NCI-H2171 treated with DMSO at 0.1 percent for 48 hours (cell line): ENCODE measurements around the gene ADAMTS6.

ENCODE experiments used
- DNase-seq: peaks from one replicate; lab custom pipeline; 2025; lab: John Stamatoyannopoulos, UW

ADAMTS6 gene

DNA sequence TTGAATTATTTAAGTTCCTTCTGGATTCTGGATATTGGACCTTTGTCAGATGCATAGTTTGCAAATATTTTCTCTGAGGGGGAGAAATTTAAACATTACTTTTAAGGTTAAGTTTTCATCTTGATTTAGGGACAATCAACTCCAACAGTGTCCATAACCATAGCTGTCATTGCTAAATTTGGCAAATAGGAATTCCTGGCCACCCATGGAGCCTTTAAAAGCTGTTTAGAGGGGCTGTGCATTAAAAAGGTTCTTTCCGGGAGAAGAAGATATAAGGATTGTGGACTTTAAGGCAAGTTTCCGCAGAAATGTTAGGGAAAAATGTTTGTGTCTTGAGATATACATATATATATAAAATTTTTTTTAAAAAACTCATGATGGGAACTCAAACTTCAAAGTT is 339.7 kb downstream of the ADAMTS6 start:
- DNase-seq, result no peak

DNA sequence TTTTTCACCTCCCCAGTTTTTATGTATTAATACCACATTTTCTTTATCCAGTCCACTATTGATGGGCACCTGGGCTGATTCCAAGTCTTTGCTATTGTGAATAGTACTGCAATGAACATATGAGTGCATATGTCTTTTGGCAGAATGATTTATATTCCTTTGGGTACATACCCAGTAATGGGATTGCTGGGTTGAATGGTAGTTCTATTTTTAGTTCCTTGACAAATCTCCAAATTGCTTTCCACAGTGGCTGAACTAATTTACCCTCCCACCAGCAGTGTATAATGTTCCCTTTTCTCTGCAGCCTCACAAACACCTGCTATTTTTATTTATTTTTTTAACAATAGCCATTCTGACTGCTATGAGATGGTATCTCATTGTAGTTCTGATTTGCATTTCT is 340.2 kb downstream of the ADAMTS6 start:
- DNase-seq, result peak; percentile 28

DNA sequence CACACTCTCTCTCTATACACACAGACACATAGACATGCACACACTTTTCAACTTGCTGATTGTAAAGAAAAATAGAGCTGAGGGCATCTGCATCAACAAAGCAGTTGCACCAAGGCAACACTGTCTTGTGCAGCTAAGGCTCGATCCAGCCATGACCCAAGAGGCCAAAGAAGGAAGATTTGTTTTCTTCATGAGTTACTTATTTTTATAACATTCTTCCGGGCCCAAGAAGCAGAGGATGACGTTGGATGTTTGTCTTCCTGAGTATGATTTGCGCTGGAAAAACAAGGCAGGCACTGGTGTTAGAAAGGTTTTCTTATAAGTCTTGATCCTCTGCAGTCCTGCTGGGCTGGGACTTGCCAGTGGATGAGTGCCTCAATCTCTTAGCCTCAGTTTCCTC is 344.1 kb downstream of the ADAMTS6 start:
- DNase-seq, result no peak

DNA sequence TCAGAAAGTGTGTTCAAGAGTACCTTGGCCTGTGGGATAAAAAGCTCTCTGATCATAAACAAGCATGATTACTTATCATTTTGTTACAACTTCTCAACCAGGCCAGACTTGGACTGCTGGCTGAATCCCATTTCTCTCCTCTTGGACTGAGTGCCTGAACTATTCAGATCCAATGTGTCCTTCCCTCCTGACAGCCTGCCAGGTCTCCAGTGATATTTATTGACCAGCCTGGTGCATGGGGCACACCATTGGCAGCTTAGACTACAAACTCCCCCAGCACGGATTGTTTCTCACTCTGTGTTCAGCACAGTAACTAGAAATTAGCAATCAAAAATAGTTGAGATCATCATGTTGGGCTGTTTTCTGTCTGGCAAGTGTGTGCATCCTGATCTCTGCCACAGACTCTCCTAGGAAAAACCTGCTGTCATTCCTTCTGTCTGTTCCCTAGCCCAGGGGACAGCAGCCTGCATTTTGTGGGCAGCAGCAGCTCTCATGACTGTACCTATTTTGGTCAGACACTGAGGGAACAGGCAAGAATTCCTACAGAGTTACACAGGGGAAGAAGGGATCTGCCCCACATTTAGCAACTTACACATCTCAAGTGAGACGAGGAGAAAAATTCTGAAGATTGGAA is 348.1 kb downstream of the ADAMTS6 start:
- DNase-seq, result no peak

DNA sequence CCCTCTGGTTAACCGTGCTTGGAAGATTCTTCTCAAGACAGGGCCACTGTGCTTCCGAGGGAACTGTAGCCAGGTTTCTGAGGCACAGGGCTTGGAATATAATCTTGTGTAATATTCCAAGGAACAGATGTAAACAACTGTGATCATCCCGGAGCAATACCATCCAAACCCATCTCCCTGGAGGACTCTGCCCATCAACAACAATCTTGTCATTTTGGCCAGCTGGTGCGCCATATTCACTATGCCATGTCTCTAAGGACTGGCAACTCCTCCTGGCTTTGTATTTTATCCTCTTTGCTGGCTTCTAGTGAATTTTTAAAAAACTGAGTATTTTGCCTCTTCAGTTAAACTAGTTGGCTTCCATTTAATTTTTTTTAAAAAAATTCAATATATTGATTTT is 349.3 kb downstream of the ADAMTS6 start:
- no peak for DNase-seq

DNA sequence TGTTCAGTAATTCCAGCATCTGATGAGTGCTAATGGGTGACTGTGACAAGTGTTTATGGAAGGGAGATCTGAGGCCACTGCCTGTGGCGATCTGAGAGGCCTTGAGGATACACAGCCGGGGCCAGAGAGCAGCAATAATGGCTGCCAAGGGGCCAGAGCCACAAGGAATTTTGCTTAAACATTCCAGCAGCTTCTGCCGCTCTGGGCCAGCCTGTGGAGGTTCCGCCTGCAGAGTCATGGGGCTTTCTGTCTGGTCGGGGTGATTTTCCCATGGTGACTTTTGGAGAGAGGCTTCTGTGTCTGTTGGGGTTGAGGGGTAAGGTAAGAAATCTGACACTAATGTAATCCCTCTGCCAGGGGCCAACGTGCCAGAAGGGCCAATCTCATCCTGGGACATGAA is 353.5 kb downstream of the ADAMTS6 start:
- no peak for DNase-seq

DNA sequence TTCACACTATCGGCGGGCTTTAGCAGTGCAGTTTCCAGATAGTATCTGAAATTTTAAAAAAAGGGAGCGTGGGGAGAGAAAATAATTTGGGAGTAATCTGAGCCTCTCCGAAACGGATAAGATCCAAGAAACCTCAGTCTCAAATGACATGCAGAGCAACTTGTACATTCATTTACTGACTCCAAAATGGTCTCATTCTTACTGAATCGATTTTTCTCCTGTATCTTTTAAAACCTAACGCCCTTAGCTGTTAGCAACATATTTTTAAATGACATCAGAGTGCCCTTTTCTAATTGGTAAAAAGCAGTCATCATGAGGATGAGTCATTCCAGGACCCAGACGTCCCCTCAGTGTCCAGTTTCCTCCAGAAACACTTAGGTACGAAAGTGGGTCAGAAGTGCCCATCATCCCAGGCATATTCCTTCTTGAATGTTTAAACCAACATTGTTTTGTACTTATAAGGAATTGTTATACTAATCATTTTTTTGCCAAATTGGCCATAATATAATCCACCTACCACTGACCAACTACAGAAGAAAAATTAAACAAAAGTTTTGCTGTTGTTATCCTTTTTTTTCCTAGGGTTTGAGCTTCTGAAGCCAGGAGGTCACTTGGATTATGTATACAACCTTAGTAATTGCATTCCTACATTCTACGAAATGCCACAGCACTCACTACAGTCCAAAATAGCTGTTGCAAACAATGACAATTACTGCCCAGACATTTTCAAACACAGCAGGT is 354.4 kb downstream of the ADAMTS6 start:
- no peak for DNase-seq

DNA sequence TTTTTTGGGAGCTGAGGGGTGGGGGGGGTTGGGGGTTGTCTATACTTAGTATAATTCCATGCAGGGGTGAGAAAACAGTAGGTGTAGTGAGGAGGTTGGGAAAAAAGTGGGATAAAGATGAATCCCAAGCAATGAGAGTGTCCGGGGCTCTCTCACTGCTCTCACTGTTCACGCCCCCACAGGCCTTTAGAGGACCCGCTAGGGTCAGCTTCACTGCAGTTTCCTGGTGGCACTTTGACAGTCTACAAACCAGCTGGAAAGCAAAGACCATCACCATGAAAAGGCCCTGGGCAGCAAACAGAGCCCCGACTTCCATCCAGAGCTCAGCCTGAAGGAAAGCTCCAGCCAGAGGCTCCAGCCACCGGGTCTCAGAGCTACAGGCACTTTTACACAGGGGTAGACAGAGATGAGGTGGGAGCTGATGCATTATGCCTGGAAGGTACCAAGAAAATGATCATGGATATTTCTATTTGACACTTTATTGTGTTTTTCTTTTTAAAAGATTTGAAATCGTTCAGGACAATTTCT is 355.1 kb downstream of the ADAMTS6 start:
- DNase-seq, result no peak

DNA sequence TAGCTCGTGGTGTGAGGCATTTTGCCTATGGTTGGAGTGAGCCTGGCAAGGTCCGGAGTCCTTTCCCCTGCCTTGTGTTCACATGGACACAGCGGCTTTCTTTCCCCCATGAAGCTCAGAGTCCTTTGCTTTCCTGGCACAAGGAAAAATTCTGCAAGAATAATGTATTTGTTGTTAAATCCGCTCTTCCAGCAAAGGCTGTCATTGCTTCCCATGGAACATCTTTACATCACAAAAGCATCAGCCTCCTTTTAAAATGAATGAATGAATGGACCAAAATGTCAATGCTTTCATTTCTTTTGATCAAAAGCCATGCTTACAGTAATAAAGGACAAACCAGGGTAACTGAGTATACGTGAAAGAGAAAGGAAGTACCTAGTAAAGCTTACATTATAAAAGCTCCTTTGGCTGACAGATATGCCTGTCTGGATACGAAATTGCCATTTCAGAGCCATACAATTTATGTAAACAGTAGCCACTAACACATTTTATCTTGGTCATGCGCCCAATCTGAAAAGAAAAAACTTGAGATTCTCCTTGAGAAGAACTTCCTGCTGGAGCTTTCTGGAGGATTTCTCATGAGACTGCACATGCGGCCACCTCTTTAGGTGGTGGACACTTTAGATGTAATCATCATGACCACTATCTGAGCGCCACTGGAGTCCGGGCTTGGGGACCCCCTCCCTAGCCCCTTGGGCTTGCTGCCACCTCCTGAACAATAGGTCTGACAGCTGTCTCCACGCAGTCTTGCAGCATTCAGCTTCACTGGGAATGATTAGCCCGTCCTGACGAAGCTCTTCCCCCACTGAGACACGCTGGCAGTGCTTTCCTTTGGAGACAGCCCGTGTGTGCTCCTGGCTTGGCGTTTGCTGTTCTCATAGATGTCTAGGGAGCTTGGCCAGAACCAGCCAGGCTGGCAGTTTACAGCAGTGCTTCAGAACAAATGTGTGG is 355.9 kb downstream of the ADAMTS6 start:
- no peak for DNase-seq

DNA sequence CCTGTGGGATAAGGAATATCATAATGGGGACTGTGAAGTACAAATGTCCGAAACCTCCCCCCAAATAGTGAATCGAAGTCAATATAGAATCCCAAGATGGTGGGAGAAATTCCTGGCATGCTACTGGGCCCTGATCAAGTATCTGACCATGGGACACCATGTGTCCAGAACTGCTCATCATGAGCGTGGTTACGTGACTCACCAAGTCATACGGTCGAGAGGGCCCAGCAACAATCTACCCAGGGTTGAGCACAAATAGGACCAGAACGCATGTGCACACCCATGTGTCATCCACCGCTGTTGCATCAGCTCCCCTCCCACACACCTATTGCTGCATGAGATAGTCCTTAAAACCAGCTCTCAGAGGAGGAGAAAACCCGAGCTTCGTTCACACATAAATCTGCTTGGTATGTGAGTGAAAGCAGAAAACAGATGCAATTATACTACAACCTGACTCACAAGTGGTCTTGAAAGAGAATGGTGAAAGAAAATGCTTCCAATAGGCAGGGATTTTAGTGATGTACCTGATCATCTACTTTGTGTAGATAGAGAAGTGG is 359.8 kb downstream of the ADAMTS6 start:
- no peak for DNase-seq

DNA sequence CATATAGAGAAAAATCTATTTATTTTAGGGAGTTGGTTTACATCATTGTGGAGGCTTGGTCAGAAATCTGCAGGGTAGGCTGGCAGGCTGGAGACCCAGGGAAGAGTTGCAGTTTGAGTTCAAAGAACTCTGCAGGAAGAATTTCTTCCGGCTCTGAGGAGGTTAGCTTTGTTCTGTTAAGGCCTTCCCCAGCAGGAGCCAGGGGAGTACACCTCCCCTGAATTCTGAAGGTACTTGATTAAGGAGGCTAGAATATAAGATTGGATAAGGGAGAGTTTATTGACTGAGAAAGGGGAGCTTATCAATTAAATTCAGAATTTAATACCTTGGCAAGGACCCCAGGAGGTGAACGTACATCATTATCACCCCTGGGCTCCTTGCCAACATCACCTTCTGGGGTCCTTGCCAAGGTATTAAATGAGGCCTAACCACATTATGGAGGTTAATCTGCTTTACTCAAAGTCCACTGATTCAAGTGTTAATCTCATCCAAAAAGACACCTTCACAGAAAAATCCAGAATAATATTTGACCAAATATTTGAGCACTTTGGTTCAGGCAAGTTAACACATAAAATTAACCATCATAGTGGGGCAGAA is 361.3 kb downstream of the ADAMTS6 start:
- DNase-seq, result peak; percentile 69

DNA sequence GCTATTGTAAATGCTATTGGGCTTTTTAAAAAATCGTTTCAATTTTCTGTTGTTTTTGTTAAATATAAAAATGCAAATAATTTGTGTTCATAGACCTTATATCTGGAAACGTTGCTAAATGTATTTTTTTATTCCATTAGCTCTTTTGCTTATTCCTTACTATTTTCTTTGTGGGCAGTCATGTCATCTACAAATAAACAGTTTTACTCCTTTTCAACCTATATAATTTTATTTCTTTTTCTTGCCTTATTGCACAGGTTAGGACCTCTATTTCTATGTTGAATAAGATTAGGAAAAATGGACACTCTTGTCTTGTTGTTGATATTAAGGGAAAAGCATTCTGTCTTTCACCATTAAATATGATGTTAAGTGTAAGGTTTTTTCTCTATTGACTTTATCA is 364.2 kb downstream of the ADAMTS6 start:
- DNase-seq, result no peak

DNA sequence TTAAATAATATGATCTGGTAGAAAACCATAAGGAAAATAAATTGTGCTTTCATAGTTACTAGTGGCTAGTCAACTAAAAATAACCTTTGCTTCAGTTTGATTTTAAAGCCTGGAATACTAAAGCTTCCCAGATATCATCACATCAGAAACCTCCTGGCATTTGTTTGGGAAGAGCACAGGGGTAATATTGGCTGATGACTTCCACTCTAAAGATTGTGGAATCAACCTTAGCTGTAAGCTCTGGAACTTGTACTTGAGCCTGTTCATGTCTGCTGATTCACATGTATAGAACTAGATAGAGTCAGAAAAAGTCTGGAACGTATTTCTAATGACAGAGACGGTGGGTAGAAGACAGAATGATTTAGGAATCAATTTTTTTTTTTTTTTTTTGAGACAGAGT is 367.9 kb downstream of the ADAMTS6 start:
- DNase-seq, result no peak

DNA sequence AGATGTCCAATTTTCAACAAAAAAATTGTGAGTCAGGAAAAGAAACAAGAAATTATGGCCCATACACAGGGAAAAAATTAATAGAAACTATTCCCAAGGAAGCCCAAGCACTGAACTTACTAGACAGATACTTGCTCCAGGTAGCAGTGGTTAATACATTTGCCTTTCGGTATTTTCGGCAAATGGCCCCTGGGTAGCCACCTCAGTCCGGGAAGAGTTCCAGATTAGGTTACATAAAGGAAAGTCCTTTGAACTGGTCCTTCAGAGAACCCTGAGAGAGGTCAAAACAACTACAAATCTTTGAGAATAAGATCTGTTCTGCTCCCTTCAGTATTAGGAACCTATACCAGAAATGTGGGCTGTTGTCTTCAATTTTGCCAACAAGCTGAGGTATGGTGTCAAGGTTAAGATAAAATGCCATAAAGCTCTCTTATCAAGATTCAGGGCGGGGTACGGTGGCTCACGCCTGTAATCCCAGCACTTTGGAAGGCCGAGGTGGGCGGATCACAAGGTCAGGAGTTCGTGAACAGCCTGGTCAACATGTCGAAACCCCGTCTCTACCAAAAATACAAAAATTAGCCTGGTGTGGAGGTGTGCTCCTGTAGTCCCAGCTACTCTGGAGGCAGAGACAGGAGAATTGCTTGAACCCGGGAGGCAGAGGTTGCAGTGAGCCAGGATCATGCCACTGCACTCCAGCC is 369.6 kb downstream of the ADAMTS6 start:
- no peak for DNase-seq

DNA sequence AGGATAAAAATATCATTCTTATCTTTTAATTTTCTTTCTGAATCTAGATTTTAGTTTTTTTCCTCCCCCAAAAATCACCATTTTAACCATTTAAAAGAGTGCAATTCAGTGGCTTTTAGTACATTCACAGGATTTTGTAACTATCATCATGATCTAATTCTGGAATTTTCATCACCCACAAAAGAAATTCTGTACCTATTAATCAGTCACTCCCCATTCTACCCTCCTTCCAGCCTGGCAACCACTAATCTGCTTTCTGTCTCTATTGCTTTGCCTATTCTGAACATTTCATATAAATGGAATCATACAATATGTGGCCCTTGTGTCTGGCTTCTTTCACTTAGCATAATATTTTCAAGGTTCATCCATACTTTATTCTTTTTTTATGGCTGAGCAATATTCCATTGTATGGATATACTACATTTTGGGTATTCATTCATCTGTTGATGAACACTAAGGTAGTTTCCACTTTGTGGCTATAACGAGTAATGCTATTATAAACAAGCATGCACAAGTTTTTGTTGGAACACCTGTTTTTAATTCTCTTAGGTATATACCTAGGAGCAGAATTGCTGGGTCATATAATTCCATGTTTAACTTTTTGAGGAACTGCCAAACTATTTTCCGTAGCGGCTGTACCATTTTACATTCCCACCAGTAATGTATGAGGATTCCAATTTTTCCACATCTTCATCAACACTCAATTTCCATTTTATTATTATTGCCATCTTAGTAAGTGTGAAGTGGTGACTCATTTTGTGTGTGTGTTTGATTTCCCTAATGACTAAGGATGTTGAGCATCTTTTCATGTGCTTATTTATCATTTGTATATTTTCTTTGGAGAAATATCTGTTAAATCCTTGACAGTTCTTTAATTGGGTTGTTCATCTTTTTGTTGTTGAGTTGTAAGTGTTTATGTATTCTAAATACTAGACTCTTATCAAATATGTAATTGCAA is 372.7 kb downstream of the ADAMTS6 start:
- DNase-seq, result no peak

DNA sequence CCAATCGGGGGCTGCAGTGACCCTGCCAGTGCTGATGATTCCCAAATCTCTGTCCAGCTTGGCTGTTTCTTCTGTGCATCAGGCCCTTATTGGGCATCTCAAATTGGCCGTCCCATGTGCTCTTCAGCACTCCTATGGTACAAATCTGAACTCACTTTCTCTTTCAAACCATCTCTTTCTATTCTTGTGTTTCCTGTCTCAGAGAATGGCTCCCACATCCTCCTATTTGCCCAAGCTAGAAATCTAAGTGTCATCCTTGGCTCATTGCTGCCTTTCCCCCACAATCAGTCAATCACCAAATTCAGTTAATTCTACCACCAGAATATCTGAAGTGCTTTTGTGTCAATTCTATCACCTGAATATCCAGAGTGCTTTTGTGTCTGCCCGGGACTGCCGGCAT is 376.4 kb downstream of the ADAMTS6 start:
- no peak for DNase-seq

DNA sequence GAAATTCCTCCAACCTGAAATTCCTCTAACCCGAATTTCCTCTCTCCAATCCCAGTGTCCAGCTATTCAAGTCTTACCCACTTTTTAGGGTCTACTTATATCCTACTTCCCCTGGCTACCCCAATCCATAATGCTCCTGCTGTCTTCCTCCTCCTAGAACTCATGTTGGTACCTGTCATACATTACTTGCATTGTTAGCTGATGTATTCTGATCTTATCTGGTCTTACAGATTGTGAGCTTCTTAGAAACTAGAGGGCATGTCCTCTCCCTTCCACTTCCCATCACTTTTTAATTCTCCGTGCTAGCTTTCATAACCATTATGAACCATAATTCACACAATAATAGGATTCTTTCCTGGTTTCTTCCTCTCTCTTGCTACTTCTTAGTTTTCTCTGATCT is 376.9 kb downstream of the ADAMTS6 start:
- DNase-seq, result no peak

DNA sequence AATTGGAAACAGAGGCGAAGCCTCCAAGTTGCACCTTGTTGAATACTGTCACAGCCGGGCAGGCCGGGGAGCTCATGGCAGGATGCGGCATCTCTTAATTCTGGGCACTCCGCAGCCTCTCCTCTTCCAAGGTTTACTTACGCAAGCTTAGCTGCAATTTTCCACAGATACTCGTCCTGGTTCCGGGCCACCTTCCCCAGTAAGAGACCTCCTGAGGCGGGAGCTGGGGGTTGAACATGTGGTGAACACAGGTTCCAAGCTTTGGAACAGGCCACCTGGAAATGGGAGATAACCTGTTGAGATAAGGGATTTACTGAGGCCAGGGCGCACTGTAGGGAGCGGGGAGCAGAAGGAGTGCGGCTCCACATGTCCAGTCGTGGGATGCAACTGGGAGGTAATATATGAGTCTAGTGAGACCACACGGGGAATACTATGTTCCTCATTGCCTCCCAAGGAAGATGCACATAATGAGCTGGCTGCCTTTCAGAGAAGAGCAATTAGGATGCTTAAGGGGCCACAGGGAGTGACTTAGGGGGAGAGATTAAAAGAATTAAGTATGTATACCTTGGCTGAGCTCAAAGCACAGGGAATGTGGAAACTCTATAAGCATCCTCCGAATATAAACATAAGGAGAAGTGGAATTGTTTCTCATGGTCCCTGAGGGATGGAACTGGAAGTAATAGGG is 377.8 kb downstream of the ADAMTS6 start:
- no peak for DNase-seq

DNA sequence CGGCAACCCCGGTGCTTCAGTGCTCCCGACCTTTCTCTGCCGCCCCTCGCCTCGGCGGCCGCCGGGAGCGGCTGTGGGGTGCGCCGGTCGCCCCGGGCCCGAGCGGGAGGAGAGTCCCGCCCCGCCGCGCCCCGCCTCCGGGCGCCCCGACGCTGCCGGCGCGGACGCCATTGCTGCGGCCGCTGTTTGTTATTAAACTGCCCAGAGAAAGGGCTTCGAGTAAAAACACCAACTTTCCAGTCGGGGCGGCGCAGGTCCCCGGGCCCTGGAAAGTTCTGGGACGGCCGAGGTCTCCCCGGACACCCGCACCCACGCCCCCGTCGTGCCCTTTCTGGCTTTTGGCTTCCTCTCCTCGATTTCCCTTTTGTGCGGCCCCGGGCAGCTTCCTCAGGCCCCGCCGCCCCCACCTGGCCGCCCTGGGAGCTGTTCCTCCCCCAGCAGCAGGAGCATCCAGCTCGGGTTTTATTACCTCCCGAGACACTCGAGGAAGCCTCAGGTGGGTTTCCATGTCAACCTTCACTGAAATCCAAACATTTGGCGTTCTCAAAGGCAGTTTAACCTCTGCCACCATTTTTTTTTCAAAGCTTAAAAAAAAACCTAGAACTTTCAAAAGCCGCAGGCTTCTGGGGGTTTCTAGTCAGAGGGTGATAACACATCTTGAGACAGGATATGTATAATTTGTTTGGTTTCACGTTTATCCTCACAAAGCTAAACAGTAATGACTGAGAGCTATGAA is 378.6 kb downstream of the ADAMTS6 start:
- DNase-seq, result peak; percentile 85
